ENCODE measurements around the gene TMEM131. TPM values are rescaled to one million over a fixed set of nuclear protein-coding genes. Genes with fewer than 3 reads are reported as not detected.

The TMEM131 gene
- total and polyA plus RNA-seq, 2 of the 8 experiments (the other 6 are each of a cell fraction or from before 2014, with no cell fraction given): 9.7 to 22.9 TPM

- no peak for TF ChIP-seq CHD7 (IDR thresholded peaks at IDR 0.05; ENCODE audit: insufficient replicate concordance, low read length)
- no peak for TF ChIP-seq CBX8 (IDR thresholded peaks at IDR 0.05; ENCODE audit: borderline replicate concordance, low read depth, low read length)
- no peak for TF ChIP-seq JUN (IDR thresholded peaks at IDR 0.05; ENCODE audit: low read depth, low read length)
- no peak for TF ChIP-seq PHF8 (conservative IDR thresholded peaks at IDR 0.05; ENCODE audit: low read depth, low read length)
- TF ChIP-seq SP4 (IDR thresholded peaks at IDR 0.05; ENCODE audit: low read length): no peak
- no peak for TF ChIP-seq GABPA (IDR thresholded peaks at IDR 0.05; ENCODE audit: borderline replicate concordance, insufficient read depth, low read length)
- no peak for TF ChIP-seq SIX5 (IDR thresholded peaks at IDR 0.05; ENCODE audit: low read depth, low read length)
- TF ChIP-seq POLR2AphosphoS5 (IDR thresholded peaks at IDR 0.05; ENCODE audit: low read depth, low read length): no peak
- TF ChIP-seq TBP (IDR thresholded peaks at IDR 0.05; ENCODE audit: low read depth, low read length): no peak
- TF ChIP-seq POU5F1 (IDR thresholded peaks at IDR 0.05; ENCODE audit: low read depth, low read length): no peak
- no peak for TF ChIP-seq MAFK (IDR thresholded peaks at IDR 0.05; ENCODE audit: low read depth, low read length)
- TF ChIP-seq CEBPB (IDR thresholded peaks at IDR 0.05; ENCODE audit: low read depth, low read length): no peak
- TF ChIP-seq JUND (IDR thresholded peaks at IDR 0.05; ENCODE audit: low read length): no peak
- no peak for TF ChIP-seq TCF12 (IDR thresholded peaks at IDR 0.05; ENCODE audit: low read depth, low read length)
These were observed 37.6 kb downstream of the TMEM131 start (continued) for GRCh38 chr2:97958184-97958583.

All from H1 (cell line).